HL-60 (cell line): ENCODE results near the gene ZNF521.

Experiments
- DNase-seq, 2 experiments: peaks; one replicate each; pipeline ENCODE4 v3.0.0-alpha.2; 2010 to 2020; ENCODE audit warnings: low read depth in 1 of 2, low spot score in 1 of 2
- H3K27ac ChIP-seq: fragments of 250-450 bp; sonication (Bioruptor Pico); replicated peaks from 2 replicates; pipeline ENCODE4 v1.5.1; 2020; ENCODE audit warnings: mild to moderate bottlenecking, moderate library complexity
- H3K27me3 ChIP-seq: fragments of 250-450 bp; sonication (Bioruptor Pico); 2 replicates; pipeline ENCODE4 v1.5.1; 2021; ENCODE audit warnings: mild to moderate bottlenecking, moderate library complexity; ENCODE audit not compliant: insufficient read depth, poor library complexity, severe bottlenecking
- H3K4me3 ChIP-seq: replicated peaks from 2 replicates; pipeline ENCODE4 v1.5.1; 2011; ENCODE audit warnings: mild to moderate bottlenecking, control low read depth, low read length; ENCODE audit not compliant: insufficient read depth
- GABPA ChIP-seq: IDR thresholded peaks from 2 replicates; pipeline ENCODE4 v1.6.1; 2012; ENCODE audit warnings: low read depth
- POLR2AphosphoS5 ChIP-seq: IDR thresholded peaks from 2 replicates; pipeline ENCODE4 v1.6.1; 2012; ENCODE audit warnings: low read depth
- SPI1 ChIP-seq: IDR thresholded peaks from 2 replicates; pipeline ENCODE4 v1.6.1; 2012; ENCODE audit warnings: low read depth, mild to moderate bottlenecking, borderline replicate concordance
- TF ChIP-seq, protein P1 (sequence below): IDR thresholded peaks from 2 replicates; pipeline ENCODE4 v1.6.1; 2012; ENCODE audit warnings: low read depth; ENCODE audit not compliant: insufficient replicate concordance
- TF ChIP-seq, protein P2 (sequence below): IDR thresholded peaks from one replicate; pipeline ENCODE4 v1.5.1; 2011; ENCODE audit warnings: low read length, control low read depth, inconsistent platforms; ENCODE audit not compliant: insufficient read depth

Gene ZNF521

DNA sequence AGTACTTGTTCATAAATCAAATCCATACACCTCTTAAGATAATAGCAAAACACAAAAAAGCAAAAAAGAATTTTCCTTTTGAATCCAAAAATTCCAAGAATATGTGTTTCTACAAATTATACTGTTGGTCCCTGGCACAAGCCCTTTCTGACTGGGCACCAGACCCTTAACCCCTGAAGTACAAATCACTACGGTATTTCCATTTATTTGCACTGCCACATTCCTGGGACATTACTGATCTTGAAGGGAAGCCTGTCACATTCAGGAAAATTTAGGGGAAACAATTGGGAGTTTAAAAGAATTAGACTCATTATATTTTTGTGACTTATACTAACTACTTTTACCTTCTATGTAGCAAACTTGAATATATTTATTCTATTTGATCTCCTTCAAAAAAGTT is 98.8 kb downstream of the ZNF521 start:
- Histone ChIP-seq H3K27ac (no peak overlapping the region), H3K4me3 (no peak overlapping the region), H3K27me3 (peaks cover 2% of the 10 kb centered on the region)
- DNase-seq, result no peak
- TF ChIP-seq GABPA (no peak), SPI1 (no peak), POLR2AphosphoS5 (no peak)
- TF ChIP-seq, protein P1, sequence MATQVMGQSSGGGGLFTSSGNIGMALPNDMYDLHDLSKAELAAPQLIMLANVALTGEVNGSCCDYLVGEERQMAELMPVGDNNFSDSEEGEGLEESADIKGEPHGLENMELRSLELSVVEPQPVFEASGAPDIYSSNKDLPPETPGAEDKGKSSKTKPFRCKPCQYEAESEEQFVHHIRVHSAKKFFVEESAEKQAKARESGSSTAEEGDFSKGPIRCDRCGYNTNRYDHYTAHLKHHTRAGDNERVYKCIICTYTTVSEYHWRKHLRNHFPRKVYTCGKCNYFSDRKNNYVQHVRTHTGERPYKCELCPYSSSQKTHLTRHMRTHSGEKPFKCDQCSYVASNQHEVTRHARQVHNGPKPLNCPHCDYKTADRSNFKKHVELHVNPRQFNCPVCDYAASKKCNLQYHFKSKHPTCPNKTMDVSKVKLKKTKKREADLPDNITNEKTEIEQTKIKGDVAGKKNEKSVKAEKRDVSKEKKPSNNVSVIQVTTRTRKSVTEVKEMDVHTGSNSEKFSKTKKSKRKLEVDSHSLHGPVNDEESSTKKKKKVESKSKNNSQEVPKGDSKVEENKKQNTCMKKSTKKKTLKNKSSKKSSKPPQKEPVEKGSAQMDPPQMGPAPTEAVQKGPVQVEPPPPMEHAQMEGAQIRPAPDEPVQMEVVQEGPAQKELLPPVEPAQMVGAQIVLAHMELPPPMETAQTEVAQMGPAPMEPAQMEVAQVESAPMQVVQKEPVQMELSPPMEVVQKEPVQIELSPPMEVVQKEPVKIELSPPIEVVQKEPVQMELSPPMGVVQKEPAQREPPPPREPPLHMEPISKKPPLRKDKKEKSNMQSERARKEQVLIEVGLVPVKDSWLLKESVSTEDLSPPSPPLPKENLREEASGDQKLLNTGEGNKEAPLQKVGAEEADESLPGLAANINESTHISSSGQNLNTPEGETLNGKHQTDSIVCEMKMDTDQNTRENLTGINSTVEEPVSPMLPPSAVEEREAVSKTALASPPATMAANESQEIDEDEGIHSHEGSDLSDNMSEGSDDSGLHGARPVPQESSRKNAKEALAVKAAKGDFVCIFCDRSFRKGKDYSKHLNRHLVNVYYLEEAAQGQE, result no peak
- TF ChIP-seq, protein P2, sequence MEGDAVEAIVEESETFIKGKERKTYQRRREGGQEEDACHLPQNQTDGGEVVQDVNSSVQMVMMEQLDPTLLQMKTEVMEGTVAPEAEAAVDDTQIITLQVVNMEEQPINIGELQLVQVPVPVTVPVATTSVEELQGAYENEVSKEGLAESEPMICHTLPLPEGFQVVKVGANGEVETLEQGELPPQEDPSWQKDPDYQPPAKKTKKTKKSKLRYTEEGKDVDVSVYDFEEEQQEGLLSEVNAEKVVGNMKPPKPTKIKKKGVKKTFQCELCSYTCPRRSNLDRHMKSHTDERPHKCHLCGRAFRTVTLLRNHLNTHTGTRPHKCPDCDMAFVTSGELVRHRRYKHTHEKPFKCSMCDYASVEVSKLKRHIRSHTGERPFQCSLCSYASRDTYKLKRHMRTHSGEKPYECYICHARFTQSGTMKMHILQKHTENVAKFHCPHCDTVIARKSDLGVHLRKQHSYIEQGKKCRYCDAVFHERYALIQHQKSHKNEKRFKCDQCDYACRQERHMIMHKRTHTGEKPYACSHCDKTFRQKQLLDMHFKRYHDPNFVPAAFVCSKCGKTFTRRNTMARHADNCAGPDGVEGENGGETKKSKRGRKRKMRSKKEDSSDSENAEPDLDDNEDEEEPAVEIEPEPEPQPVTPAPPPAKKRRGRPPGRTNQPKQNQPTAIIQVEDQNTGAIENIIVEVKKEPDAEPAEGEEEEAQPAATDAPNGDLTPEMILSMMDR, result no peak

DNA sequence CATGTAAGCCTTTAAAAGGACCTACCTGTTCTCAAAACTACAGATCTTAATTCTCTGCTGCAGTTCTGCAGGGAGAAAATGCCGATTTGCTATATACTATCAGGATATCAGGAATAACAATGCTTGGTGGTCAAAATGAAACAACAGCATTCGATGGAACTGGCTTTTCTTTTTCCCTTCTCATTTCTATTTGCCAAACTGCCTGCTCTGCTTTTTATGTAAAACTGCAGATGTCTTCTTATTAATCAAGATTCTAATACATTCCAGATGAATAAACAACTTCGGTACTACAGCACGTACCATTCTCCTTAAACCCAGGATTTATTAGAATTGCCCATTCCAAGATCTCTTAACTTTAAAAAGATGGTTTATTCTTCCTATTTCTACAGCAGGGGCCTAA is 100.9 kb downstream of the ZNF521 start:
- peaks cover 2% of the 10 kb centered on the region for H3K27me3 ChIP-seq
- TF ChIP-seq, protein P2, result no peak
- TF ChIP-seq GABPA (no peak), SPI1 (no peak), POLR2AphosphoS5 (no peak)
- no peak for DNase-seq
- no peak overlapping the region for H3K4me3 ChIP-seq
- no peak overlapping the region for H3K27ac ChIP-seq

DNA sequence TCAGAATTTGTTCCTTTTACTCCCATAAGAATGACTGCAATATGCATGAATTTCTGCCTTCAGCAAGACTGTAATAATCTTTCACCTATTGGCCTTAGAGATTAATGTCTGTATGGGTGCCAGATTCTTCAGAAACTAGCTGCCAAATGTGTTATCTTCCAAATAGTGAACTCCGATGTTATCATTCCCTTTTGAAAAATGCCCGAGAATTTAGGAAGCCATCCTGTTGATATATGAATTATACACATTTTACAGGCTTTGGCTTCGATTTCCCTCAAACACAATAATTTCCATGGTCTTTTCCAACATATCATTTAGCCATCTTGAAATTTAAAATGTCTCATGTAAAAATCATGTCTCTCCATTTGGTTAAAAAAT is 101.5 kb downstream of the ZNF521 start:
- no peak for TF ChIP-seq SPI1
- TF ChIP-seq POLR2AphosphoS5, result no peak
- TF ChIP-seq, protein P1, result no peak
- TF ChIP-seq, protein P2, result no peak
- TF ChIP-seq GABPA, result no peak
- peaks cover 2% of the 10 kb centered on the region for H3K27me3 ChIP-seq
- H3K27ac ChIP-seq, result no peak overlapping the region
- DNase-seq, result no peak
- no peak overlapping the region for H3K4me3 ChIP-seq

DNA sequence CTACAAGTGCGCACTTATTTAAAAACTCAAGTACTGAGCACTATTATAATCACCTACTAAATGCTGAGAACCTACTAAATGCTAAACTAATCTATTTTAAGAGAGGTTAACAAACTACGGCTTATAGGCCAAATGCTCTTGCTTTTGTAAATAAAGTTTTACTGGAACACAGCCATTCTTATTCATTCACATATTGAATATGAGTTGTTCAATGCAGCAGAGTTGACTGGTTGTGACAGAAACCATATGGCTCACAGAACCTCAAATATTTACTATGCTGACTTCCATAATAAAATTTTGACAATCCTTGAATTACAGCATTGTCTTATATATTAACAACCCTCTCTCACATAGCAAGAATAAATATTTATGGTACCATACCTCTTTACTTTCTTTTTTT is 103.2 kb downstream of the ZNF521 start:
- H3K4me3 ChIP-seq, result no peak overlapping the region
- TF ChIP-seq POLR2AphosphoS5 (no peak), GABPA (no peak), SPI1 (no peak)
- TF ChIP-seq, protein P2, result no peak
- TF ChIP-seq, protein P1, result no peak
- DNase-seq, result no peak
- H3K27me3 ChIP-seq, result peaks cover 2% of the 10 kb centered on the region
- no peak overlapping the region for H3K27ac ChIP-seq
